ENCODE data around the gene KCNA3. TPM values are rescaled to one million over a fixed set of nuclear protein-coding genes. Genes with fewer than 3 reads are reported as not detected.
A peak's percentile ranks its signal among the peaks of the same experiment; 100 is the strongest.
"Not testable (repeated sequence)": the region's sequence is repeated elsewhere in the genome, so short reads cannot be mapped to it uniquely, and the experiment has no call there.

The KCNA3 gene
- total RNA-seq, 1 donor from 2014 or later, result 29.5 TPM

DNA sequence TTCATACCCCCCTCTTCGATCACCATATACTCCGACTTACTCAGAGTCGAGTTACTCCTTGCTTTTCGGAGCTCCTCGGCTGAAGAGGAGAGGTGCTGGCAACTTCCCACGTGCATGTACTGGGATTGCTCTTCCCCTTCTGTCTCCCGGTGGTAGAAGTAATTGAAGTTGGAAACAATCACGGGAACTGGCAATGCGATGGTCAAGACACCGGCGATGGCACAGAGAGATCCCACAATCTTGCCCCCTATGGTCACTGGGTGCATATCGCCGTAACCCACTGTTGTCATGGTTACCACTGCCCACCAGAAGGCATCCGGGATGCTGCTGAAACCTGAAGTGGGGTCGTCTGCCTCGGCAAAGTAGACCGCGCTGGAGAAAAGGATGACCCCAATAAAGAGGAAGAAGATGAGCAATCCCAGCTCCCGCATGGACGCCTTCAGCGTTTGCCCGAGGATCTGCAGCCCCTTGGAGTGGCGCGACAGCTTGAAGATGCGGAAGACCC is 1.5 kb downstream of the KCNA3 start:
- Mint-ChIP-seq H3K4me3 (peak overlapping the region; percentile 95), H3K36me3 (ENCODE audit: low read depth) (peaks cover 33% of the 10 kb centered on the region), H3K9me3 (no peaks in the 10 kb centered on the region), H3K27ac (peak overlapping the region; percentile 94), H3K27me3 (no peaks in the 10 kb centered on the region), H3K4me1 (peaks cover 56% of the 10 kb centered on the region)
- intact Hi-C loops (cut with micrococcal nuclease), result loop anchor here (2.0 to 5.0 kb wide), 6 partner anchors 94 to 929 kb away; partner anchors contain the start of genes DENND2D, RBM15 and STRIP1
- DNase-seq, result peak; percentile 82

DNA sequence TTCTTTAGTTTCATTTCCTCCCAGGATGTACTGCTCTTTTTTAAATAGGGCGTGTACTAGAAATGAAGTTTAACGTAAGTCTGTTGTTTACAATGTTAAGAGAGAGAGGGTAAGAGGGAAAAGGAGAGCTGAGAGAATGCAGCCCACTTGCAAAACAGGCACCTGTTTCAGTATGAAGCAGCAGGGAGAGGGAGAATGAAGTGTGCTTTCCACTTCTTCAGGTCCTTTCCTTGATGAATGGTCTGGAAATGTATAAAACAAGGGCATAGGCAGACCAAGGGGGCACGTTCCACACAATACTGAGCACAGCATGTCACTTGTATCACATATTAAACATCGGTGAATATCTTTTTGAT is 2.0 kb downstream of the KCNA3 start:
- intact Hi-C loops (cut with micrococcal nuclease), result loop anchor here (1.0 to 5.0 kb wide), 11 partner anchors 25 to 930 kb away; partner anchors contain the start of genes DENND2D, LRIF1, RBM15 and STRIP1
- Mint-ChIP-seq H3K36me3 (ENCODE audit: low read depth) (peaks cover 36% of the 10 kb centered on the region), H3K4me1 (peaks cover 56% of the 10 kb centered on the region), H3K9me3 (no peaks in the 10 kb centered on the region), H3K4me3 (peak overlapping the region; percentile 95), H3K27ac (peak overlapping the region; percentile 94), H3K27me3 (no peaks in the 10 kb centered on the region)
- DNase-seq, result peak; percentile 87

DNA sequence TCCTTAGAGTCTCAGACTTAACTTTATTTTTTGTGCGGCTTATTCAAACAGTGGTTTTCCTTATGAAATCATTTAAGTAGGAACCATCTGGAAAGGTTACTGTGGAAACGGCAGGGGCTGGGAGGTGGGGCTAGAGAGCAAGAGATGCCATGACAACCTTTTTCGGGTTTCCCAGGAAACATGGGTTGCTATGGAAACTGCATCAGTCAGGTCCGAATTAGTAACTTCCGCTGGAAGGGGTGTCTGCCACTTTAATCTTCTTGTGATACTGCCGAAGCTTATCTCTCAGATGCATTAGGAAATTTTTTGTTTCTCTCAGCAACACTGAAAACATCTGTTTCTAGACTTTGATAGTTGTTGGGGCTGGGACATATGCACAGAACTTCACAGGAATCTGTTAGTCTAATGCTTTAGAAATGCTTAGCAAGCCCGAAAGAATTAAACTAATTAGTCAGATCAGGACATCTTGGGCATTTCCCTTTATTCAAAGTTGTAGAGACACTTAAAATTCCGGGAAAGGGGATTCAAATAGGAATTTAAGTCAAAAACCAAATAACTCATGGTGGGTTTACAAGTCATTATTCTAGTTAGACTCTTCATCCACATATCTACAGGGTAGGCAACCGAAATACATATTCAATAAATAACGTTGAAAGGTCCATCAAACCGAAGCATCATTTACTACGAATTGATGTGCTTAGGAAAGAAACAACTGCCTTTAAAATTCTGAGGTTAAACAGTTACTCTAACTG is 2.6 kb downstream of the KCNA3 start:
- peak overlapping the region; percentile 95 for H3K4me3 Mint-ChIP-seq
- DNase-seq, result peak; percentile 96
- no peaks in the 10 kb centered on the region for H3K9me3 Mint-ChIP-seq
- no peaks in the 10 kb centered on the region for H3K27me3 Mint-ChIP-seq
- H3K27ac Mint-ChIP-seq, result peak overlapping the region; percentile 94
- peaks cover 58% of the 10 kb centered on the region for H3K4me1 Mint-ChIP-seq
- intact Hi-C loops (cut with micrococcal nuclease), result loop anchor here (1.0 to 5.0 kb wide), 11 partner anchors 25 to 930 kb away; partner anchors contain the start of genes DENND2D, LRIF1, RBM15 and STRIP1
- peaks cover 38% of the 10 kb centered on the region for H3K36me3 Mint-ChIP-seq (ENCODE audit: low read depth)

DNA sequence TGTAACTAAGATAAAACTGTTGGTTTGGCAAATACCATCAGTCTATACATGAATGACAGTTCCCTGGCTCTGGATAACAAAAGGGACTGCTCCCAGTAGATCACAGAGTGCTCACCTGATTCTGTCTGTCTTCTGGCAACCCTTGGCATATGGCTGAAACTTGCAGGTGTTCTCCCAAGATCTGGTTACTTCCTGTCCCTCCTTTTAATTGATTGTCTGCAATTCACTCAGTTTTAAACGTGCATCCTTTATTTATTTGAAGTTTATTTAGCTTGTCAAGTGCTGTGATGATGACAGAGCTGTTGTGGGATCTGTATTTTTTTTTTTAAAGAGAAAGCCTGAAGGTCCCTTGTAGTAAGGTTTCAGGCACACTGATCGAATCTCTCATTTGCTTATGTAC is 3.4 kb downstream of the KCNA3 start:
- Mint-ChIP-seq H3K9me3 (no peaks in the 10 kb centered on the region), H3K36me3 (ENCODE audit: low read depth) (peaks cover 39% of the 10 kb centered on the region), H3K4me1 (peaks cover 54% of the 10 kb centered on the region), H3K4me3 (peak overlapping the region; percentile 95), H3K27ac (peak overlapping the region; percentile 94), H3K27me3 (no peaks in the 10 kb centered on the region)
- DNase-seq, result peak; percentile 79
- intact Hi-C loops (cut with micrococcal nuclease), result loop anchor here (5.0 kb wide), 5 partner anchors 96 to 931 kb away; partner anchors contain the start of genes DENND2D, RBM15 and STRIP1

DNA sequence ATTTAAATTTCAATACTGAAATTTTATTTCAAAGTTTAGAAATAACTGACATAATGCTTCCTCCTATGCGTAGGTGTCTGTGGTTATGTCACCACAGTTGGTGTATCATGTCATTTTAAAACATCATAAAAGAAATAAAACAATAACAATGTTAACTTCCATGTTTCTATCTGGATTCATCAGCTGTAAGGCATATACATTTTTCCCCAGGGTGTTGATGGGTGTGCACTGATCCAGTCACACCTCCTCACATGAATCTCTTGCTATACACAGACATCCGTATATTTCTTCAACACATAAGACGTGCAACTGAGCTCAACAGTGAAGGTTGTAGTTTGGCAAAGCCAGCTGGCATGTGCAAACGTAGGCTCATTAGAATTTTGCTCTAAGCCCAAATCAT is 6.2 kb downstream of the KCNA3 start:
- intact Hi-C loops (cut with micrococcal nuclease), result loop anchor here (1.0 kb wide), 1 partner anchor 21 kb away; no protein-coding TSS in a partner anchor
- Mint-ChIP-seq H3K9me3 (no peaks in the 10 kb centered on the region), H3K27me3 (no peaks in the 10 kb centered on the region), H3K36me3 (ENCODE audit: low read depth) (peaks cover 39% of the 10 kb centered on the region), H3K27ac (peak overlapping the region; percentile 87), H3K4me3 (peak overlapping the region; percentile 75), H3K4me1 (peaks cover 49% of the 10 kb centered on the region)
- DNase-seq, result peak; percentile 78

DNA sequence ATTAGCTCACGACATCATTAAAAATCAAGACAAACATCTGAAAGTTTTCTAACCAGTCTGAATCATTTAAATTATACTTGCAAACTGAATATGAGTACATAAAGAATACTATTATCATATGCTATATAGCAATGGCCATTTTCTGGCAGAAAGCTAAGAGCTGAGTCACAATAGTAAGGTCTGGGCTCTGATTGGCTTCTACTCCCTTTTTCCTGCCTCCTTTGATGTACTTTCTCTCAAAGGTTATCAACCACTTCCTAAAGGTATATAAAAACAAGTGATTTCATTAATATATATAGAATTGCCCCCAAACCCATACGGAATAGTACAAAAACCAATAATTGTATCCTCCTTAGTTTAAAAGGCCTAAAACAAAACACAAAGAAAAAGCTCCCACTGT is 7.0 kb downstream of the KCNA3 start:
- Mint-ChIP-seq H3K4me3 (peak overlapping the region; percentile 65), H3K27me3 (no peaks in the 10 kb centered on the region), H3K4me1 (peaks cover 52% of the 10 kb centered on the region), H3K36me3 (ENCODE audit: low read depth) (peaks cover 36% of the 10 kb centered on the region), H3K9me3 (no peaks in the 10 kb centered on the region), H3K27ac (peak overlapping the region; percentile 73)
- intact Hi-C loops (cut with micrococcal nuclease), result loop anchor here (1.0 kb wide), 1 partner anchor 20 kb away; no protein-coding TSS in a partner anchor
- peak; percentile 65 for DNase-seq

DNA sequence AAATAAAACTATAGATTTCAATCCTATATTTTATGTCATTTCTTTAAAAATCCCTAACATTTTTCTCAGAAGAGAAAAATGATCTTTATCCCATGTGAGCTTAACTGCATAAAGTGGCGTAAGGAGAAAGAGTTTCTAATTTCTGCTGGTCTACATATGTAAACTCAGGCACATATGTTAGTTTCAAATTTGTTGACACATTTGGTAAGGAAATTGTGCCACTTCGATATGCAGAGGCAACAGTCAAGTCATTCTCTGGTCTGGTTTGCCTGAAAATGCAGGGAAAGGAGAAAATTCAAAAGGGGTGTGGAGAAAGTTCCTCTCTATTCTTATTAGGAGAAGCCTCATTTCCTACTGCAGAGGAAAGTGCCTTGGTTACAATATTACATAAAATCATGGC is 11.5 kb downstream of the KCNA3 start:
- H3K9me3 Mint-ChIP-seq, result peaks cover 7% of the 10 kb centered on the region
- DNase-seq, result no peak
- no peak overlapping the region for H3K27ac Mint-ChIP-seq
- intact Hi-C loops (cut with micrococcal nuclease), result no loop called here
- H3K27me3 Mint-ChIP-seq, result no peaks in the 10 kb centered on the region
- no peak overlapping the region for H3K4me3 Mint-ChIP-seq
- H3K4me1 Mint-ChIP-seq, result peaks cover 23% of the 10 kb centered on the region
- peaks cover 43% of the 10 kb centered on the region for H3K36me3 Mint-ChIP-seq (ENCODE audit: low read depth)

DNA sequence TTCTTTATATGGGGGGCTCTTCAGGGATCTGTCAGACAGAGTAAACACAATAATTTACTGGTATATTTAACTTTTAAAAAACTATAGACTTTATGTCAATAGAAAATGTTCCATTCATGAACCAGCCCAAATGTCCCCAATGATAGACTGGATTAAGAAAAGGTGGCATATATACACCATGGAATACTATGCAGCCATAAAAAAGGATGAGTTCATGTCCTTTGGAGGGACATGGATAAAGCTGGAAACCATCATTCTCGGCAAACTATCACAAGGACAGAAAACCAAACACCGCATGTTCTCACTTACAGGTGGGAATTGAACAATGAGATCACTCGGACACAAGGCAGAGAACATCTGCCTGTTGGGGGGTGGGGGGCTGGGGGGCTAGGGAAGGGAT is 15.2 kb downstream of the KCNA3 start:
- peaks cover 31% of the 10 kb centered on the region for H3K4me1 Mint-ChIP-seq
- intact Hi-C loops (cut with micrococcal nuclease), result not testable (repeated sequence)
- peaks cover 58% of the 10 kb centered on the region for H3K36me3 Mint-ChIP-seq (ENCODE audit: low read depth)

DNA sequence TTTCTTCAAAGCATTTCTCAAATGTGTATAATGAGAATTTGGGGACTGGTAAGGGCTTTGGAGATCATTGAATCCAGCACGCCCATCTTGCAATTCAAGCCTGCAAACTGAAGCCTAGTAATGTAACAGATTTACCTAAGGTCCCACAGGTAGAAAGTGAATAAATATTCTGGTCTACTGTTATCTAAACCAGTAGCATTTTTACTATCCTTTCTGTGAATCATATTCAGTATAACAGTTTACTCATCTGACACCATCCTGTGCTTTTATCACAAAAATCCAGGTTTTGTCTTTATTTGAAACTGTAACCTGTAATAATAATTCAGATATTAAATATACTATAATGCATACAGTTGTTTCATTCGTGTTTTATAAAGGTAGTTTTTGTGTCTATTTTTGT is 17.4 kb downstream of the KCNA3 start:
- H3K4me3 Mint-ChIP-seq, result no peak overlapping the region
- intact Hi-C loops (cut with micrococcal nuclease), result loop anchor here (1.0 kb wide), 2 partner anchors 9 to 31 kb away; no protein-coding TSS in a partner anchor

More for the DNA sequence above, 15.2 kb downstream of the KCNA3 start:
- H3K4me3 Mint-ChIP-seq, H3K27me3 Mint-ChIP-seq, H3K9me3 Mint-ChIP-seq, H3K27ac Mint-ChIP-seq: not testable (repeated sequence)
- DNase-seq, result peak; percentile 31

DNA sequence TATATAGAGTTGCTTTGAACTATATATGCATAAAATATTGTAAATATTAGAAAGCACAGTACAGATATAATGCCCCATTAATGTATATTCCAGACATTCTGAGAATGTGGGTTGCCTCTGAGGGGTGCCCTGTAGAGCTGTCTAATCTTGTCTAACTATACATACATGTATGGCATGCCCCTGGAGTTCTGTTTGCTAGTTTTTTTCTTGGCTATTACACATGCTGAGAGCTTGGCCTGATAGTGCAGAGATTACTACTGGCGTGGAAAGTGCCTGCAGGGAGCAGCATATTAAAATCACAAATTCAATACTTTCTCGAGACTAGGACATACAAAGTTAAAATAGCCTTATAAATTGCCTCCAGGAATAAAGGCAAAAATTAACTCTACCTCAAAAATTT is 24.1 kb downstream of the KCNA3 start:
- H3K36me3 Mint-ChIP-seq (ENCODE audit: low read depth), result peaks cover 17% of the 10 kb centered on the region
- intact Hi-C loops (cut with micrococcal nuclease), result no loop called here
- H3K4me1 Mint-ChIP-seq, result peaks cover 30% of the 10 kb centered on the region

More for the DNA sequence above, 17.4 kb downstream of the KCNA3 start:
- Mint-ChIP-seq H3K27ac (no peak overlapping the region), H3K36me3 (ENCODE audit: low read depth) (peaks cover 56% of the 10 kb centered on the region), H3K4me1 (peaks cover 26% of the 10 kb centered on the region), H3K9me3 (peaks cover 7% of the 10 kb centered on the region), H3K27me3 (no peaks in the 10 kb centered on the region)
- no peak for DNase-seq

DNA sequence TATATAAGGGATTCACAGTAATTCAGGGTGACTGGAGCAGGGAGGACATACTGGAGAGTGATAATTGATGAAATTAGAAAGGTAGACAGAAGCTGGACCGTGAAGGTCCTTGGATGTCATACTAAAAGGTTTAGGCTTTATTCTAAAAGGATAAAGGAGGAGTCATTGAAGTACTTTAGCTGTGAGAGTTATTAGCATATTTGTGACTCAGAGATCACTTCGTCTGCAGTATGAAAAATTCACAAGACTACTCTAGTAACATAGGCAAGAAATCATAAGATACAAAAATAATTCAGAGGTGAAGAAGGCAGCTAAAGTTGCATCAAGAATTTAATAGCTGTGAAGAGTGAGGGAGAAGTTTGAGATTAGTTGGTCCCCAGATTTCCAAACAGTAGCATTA is 26.3 kb downstream of the KCNA3 start:
- intact Hi-C loops (cut with micrococcal nuclease), result loop anchor here (1.0 to 5.0 kb wide), 2 partner anchors 9 to 569 kb away; no protein-coding TSS in a partner anchor
- no peaks in the 10 kb centered on the region for H3K9me3 Mint-ChIP-seq
- no peak overlapping the region for H3K4me3 Mint-ChIP-seq

More for the DNA sequence above, 24.1 kb downstream of the KCNA3 start:
- no peak overlapping the region for H3K4me3 Mint-ChIP-seq
- no peaks in the 10 kb centered on the region for H3K27me3 Mint-ChIP-seq
- peak; percentile 51 for DNase-seq
- H3K27ac Mint-ChIP-seq, result no peak overlapping the region
- H3K9me3 Mint-ChIP-seq, result no peaks in the 10 kb centered on the region

DNA sequence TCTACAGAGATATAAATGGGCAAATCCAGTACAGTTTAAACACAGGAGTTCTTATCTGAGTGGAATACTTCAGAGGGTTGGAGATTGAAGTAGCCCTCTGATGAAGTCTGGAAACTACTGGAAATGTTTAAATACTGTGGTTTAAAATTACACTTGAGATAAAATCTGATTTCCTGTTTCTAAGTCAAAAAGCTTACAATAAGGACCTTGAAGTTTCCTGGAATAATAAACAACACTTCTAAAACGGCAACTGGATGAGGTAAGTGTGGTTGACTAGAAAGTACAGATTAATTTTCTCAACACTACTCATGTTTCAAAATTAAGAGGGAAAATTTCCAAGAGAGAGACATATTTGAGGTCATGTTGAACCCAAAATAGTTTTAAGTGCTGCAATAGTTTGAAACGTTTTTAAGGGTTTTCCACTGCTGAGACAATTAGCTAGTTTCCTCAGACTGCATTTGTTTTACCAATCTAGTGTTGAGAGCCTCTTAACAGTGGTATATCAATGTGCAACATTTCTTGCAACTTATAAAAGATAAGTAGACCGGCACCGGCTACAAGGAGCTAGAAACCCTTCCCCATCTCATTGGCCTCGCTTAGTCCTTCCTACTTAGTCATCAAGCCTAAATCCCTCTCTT is 27.4 kb downstream of the KCNA3 start:
- peaks cover 39% of the 10 kb centered on the region for H3K4me1 Mint-ChIP-seq
- peaks cover 4% of the 10 kb centered on the region for H3K36me3 Mint-ChIP-seq (ENCODE audit: low read depth)
- H3K27me3 Mint-ChIP-seq, result no peaks in the 10 kb centered on the region
- peak; percentile 76 for DNase-seq
- H3K27ac Mint-ChIP-seq, result no peak overlapping the region
- H3K9me3 Mint-ChIP-seq, result no peaks in the 10 kb centered on the region
- intact Hi-C loops (cut with micrococcal nuclease), result loop anchor here (1.0 to 5.0 kb wide), 6 partner anchors 12 to 570 kb away; no protein-coding TSS in a partner anchor
- no peak overlapping the region for H3K4me3 Mint-ChIP-seq

More for the DNA sequence above, 26.3 kb downstream of the KCNA3 start:
- H3K4me1 Mint-ChIP-seq, result peaks cover 35% of the 10 kb centered on the region
- H3K27me3 Mint-ChIP-seq, result no peaks in the 10 kb centered on the region
- peak; percentile 55 for DNase-seq
- peaks cover 8% of the 10 kb centered on the region for H3K36me3 Mint-ChIP-seq (ENCODE audit: low read depth)
- H3K27ac Mint-ChIP-seq, result no peak overlapping the region

DNA sequence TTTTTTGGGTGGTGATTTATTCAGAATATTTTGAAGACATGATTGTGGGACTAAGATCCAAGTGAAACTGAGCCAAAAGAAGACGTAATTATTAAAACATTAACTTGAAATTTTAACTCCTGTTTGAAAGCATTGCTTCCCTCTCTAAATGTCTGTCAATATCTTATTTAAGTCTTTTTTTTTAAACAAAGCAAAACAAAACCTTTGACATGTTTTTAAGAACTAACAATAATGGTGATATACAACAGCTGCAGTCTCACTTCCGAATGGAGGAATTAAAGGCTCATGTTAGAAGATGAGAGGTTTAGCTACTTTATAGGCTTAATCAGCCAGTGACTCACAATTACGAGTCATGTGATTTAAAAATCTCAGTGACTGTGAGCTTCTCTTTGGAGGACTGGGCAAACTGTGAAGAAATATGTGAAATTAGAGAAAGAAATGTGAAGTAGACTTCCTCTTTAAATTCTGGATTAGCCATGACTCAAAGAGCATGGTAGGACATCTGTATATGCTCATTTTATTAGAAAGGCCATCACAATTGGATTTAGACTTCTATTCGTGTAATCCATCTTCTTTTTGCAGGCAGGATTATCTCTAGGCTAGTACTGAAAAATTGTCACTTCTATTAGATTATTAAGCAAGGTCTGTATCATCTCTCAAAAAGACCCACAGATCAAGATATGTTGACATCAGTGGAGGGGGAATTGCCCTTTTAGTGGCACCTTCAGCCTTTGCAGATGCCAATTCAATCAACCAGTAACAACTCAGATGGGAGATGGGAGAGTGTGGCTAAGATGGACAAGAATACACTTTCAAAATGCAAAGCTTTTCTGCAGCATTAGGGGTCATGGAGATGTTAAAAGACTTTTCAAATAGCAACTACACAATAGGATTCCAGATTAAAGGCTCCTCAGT is 28.7 kb downstream of the KCNA3 start:
- H3K4me3 Mint-ChIP-seq, result peak overlapping the region; percentile 36
- peak; percentile 58 for DNase-seq
- H3K4me1 Mint-ChIP-seq, result peaks cover 45% of the 10 kb centered on the region
- intact Hi-C loops (cut with micrococcal nuclease), result loop anchor here (2.0 to 5.0 kb wide), 2 partner anchors 235 to 571 kb away; no protein-coding TSS in a partner anchor
- H3K27ac Mint-ChIP-seq, result peak overlapping the region; percentile 71
- H3K9me3 Mint-ChIP-seq, result no peaks in the 10 kb centered on the region
- H3K27me3 Mint-ChIP-seq, result no peaks in the 10 kb centered on the region
- no peaks in the 10 kb centered on the region for H3K36me3 Mint-ChIP-seq (ENCODE audit: low read depth)
